Neuronal stem cell (in vitro differentiated cells): ENCODE results near the gene DOK4.

Experiments used
- DNase-seq: peaks from one replicate; pipeline ENCODE4 v3.0.0-alpha.2; 2013; ENCODE audit warnings: low spot score
- H2AFZ ChIP-seq: one replicate; pipeline ENCODE4 v1.6.1; 2013; ENCODE audit warnings: mild to moderate bottlenecking, low read length, inconsistent platforms
- H2AK5ac ChIP-seq: 2 replicates; pipeline ENCODE4 v1.6.1; 2013; ENCODE audit warnings: low read depth, mild to moderate bottlenecking, inconsistent platforms, low read length, moderate library complexity, mixed read lengths
- H2BK120ac ChIP-seq: 2 replicates; pipeline ENCODE4 v1.6.1; 2013; ENCODE audit warnings: low read depth, mild to moderate bottlenecking, inconsistent platforms, low read length, moderate library complexity, mixed read lengths
- H2BK12ac ChIP-seq: one replicate; pipeline ENCODE4 v1.6.1; 2013; ENCODE audit warnings: low read length, inconsistent platforms
- H2BK15ac ChIP-seq: 2 replicates; pipeline ENCODE4 v1.6.1; 2013; ENCODE audit warnings: mild to moderate bottlenecking, low read length, inconsistent platforms, mixed read lengths
- H2BK5ac ChIP-seq: one replicate; pipeline ENCODE4 v1.6.1; 2013; ENCODE audit warnings: inconsistent platforms, mild to moderate bottlenecking, low read length, moderate library complexity
- H3K14ac ChIP-seq: one replicate; pipeline ENCODE4 v1.6.1; 2013; ENCODE audit warnings: low read length, inconsistent platforms
- H3K18ac ChIP-seq: 2 replicates; pipeline ENCODE4 v1.6.1; 2013; ENCODE audit warnings: low read length, inconsistent platforms
- H3K23ac ChIP-seq: 2 replicates; pipeline ENCODE4 v1.6.1; 2013; ENCODE audit warnings: low read depth, mild to moderate bottlenecking, mixed read lengths, low read length, inconsistent platforms; ENCODE audit not compliant: poor library complexity
- H3K27ac ChIP-seq: replicated peaks from 3 replicates; pipeline ENCODE4 v1.5.1; 2013; ENCODE audit warnings: low read length, inconsistent platforms
- H3K27me3 ChIP-seq, 3 experiments: 2 replicates each; pipeline ENCODE4 v1.6.1; 2013; ENCODE audit warnings: low read length in 3 of 3, mild to moderate bottlenecking in 2 of 3, inconsistent platforms in 1 of 3, low read depth in 1 of 3, mixed read lengths in 1 of 3, moderate library complexity in 1 of 3; ENCODE audit not compliant: control insufficient read depth in 3 of 3, insufficient read depth in 3 of 3
- H3K36me3 ChIP-seq, 2 donors: replicated peaks in 1 of 2; 2 replicates each; pipeline ENCODE4 v1.6.1; 2013; ENCODE audit warnings: low read length in 2 of 2; ENCODE audit not compliant: control insufficient read depth in 2 of 2, insufficient read depth in 2 of 2
- H3K4ac ChIP-seq: 2 replicates; pipeline ENCODE4 v1.6.1; 2013; ENCODE audit warnings: inconsistent platforms, mild to moderate bottlenecking, low read length, moderate library complexity
- H3K4me1 ChIP-seq, 2 donors: 1 replicate in 1 of 2; 2 replicates in 1 of 2; pipeline ENCODE4 v1.6.1; 2013; ENCODE audit warnings: low read length in 2 of 2, low read depth in 1 of 2; ENCODE audit not compliant: control insufficient read depth in 2 of 2, insufficient read depth in 1 of 2
- H3K4me2 ChIP-seq: one replicate; pipeline ENCODE4 v1.6.1; 2013; ENCODE audit warnings: mild to moderate bottlenecking, low read length, inconsistent platforms; ENCODE audit not compliant: insufficient read depth, poor library complexity, severe bottlenecking
- H3K4me3 ChIP-seq, 2 donors: 2 replicates each; pipeline ENCODE4 v1.5.1; 2013; ENCODE audit warnings: low read length in 2 of 2, mild to moderate bottlenecking in 2 of 2, inconsistent platforms in 1 of 2, moderate library complexity in 1 of 2
- H3K79me1 ChIP-seq: one replicate; pipeline ENCODE4 v1.6.1; 2013; ENCODE audit warnings: low read depth, mild to moderate bottlenecking, inconsistent platforms, low read length, moderate library complexity
- H3K9ac ChIP-seq: one replicate; pipeline ENCODE4 v1.6.1; 2013; ENCODE audit warnings: mild to moderate bottlenecking, low read depth, low read length, inconsistent platforms; ENCODE audit not compliant: poor library complexity
- H3K9me3 ChIP-seq, 2 donors: replicated peaks in 1 of 2; 2 replicates each; pipeline versions ENCODE3 to v1.6.1; 2013; ENCODE audit warnings: low read length in 2 of 2, mild to moderate bottlenecking in 2 of 2, inconsistent platforms in 1 of 2, low read depth in 1 of 2, mixed read lengths in 1 of 2, moderate library complexity in 1 of 2; ENCODE audit not compliant: control insufficient read depth in 2 of 2, insufficient read depth in 1 of 2
- H4K8ac ChIP-seq: one replicate; pipeline ENCODE4 v1.6.1; 2013; ENCODE audit warnings: low read depth, mild to moderate bottlenecking, inconsistent platforms, low read length, moderate library complexity
- H4K91ac ChIP-seq: one replicate; pipeline ENCODE4 v1.6.1; 2013; ENCODE audit warnings: low read length, low read depth, mild to moderate bottlenecking, inconsistent platforms; ENCODE audit not compliant: poor library complexity
- WGBS, 2 donors: extraction: QIAGEN DNeasy Blood & Tissue Kit; methylation state at CpG; one replicate each; pipeline ENCODE4 v1.1.7; 2013; ENCODE audit warnings: missing lambda C conversion rate in 2 of 2, mixed read lengths in 1 of 2; ENCODE audit not compliant: insufficient read length in 2 of 2, insufficient replicate concordance in 1 of 2; ENCODE audit errors: extremely low coverage in 2 of 2; 5-methylcytosine and 5-hydroxymethylcytosine counted together

Gene DOK4

DNA sequence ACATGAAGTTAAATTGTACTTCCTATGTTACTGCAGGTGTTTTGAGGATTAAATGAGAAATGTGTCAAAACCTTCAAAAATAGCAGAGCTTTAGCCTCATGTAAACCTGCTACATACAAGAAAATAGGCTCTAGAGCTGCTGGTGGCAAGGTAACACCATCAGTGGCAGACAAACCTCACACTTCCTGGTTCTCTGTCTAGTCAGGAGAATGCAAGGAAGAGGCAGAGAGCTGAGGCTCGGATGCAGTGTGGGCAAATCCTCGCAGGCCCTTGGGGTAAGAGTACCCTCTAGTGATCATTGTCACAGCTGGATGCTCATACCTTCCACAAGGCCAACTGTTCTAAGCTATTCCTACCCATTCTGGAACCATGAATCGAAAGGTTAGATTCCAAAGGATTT, 53.3 kb downstream of the DOK4 start:
- no peak overlapping the region for H2BK15ac ChIP-seq
- no CpG with 5 or more reads among the region's 3 CpGs for WGBS, 2 donors
- no peak overlapping the region for H2AK5ac ChIP-seq
- H2BK5ac ChIP-seq, result no peak overlapping the region
- no peaks in the 10 kb centered on the region for H3K27me3 ChIP-seq
- H4K8ac ChIP-seq, result no peak overlapping the region
- no peak for DNase-seq
- no peak overlapping the region for H2BK120ac ChIP-seq
- no peak overlapping the region for H2BK12ac ChIP-seq
- H2AFZ ChIP-seq, result no peak overlapping the region
- H3K4me1 ChIP-seq, result no peaks in the 10 kb centered on the region
- no peaks in the 10 kb centered on the region for H3K9me3 ChIP-seq
- H3K4me2 ChIP-seq, result no peak overlapping the region
- H3K4ac ChIP-seq, result no peak overlapping the region
- no peak overlapping the region for H3K14ac ChIP-seq
- H3K79me1 ChIP-seq, result no peaks in the 10 kb centered on the region
- H3K36me3 ChIP-seq, result peaks cover 45 to 94% of the 10 kb centered on the region in 2 donors
- no peak overlapping the region for H3K18ac ChIP-seq
- no peak overlapping the region for H4K91ac ChIP-seq
- no peak overlapping the region for H3K23ac ChIP-seq
- no peak overlapping the region for H3K9ac ChIP-seq
- H3K4me3 ChIP-seq, result no peak overlapping the region
- H3K27ac ChIP-seq, result no peak overlapping the region

DNA sequence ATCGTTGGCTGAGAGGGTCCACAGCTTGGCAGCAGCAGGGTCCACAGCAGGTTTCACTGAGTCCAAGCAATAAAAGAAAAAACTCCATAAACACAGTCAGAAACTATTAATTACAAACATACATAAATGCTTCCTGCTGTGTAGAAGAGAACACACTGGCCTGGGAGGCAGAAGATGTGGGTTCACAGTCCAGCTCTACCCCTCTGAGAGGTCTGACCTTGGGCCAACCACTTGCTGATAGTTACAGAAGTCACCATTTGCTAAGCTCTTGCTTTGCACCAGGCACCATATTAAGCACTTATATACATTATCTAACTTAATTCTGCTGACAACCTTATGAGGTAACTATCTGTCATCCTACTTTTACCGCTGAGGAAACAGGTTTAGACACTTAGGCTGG, 53.8 kb downstream of the DOK4 start:
- Histone ChIP-seq H3K18ac (no peak overlapping the region), H3K36me3 (peaks cover 45 to 94% of the 10 kb centered on the region in 2 donors), H3K4me1 (no peaks in the 10 kb centered on the region), H3K27me3 (no peaks in the 10 kb centered on the region), H3K79me1 (no peaks in the 10 kb centered on the region), H3K4ac (no peak overlapping the region), H3K4me3 (no peak overlapping the region), H2BK12ac (no peak overlapping the region), H2BK5ac (no peak overlapping the region), H3K9me3 (no peaks in the 10 kb centered on the region), H3K27ac (no peak overlapping the region), H2AFZ (no peak overlapping the region), H2AK5ac (no peak overlapping the region), H4K91ac (no peak overlapping the region), H3K4me2 (no peak overlapping the region), H3K23ac (no peak overlapping the region), H2BK15ac (no peak overlapping the region), H4K8ac (no peak overlapping the region), H2BK120ac (no peak overlapping the region), H3K14ac (no peak overlapping the region), H3K9ac (no peak overlapping the region)
- no peak for DNase-seq
- WGBS, 2 donors, result no CpG with 5 or more reads among the region's 2 CpGs

DNA sequence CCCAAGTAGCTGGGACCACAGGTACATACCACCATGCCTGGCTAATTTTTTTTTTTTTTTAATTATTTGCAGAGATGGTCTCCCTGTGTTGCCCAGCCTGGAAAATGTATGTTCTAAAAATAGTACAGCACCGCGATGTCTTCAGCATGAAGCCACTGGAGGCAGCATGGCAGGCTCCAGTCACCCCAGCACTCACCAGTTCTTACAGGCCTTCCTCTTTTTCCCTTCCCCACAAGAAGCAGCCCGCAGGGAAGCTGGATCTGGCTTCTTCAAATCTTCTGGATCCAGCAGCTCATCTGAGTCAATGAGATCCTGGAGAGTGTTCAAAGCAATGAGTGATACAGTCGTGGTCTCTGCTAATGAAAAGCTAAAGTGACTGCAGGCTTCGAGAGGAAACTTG, 55.3 kb downstream of the DOK4 start:
- no peak for DNase-seq
- no peak overlapping the region for H2AK5ac ChIP-seq
- no peak overlapping the region for H3K4ac ChIP-seq
- no peak overlapping the region for H3K9ac ChIP-seq
- H3K27me3 ChIP-seq, result no peaks in the 10 kb centered on the region
- H4K8ac ChIP-seq, result no peak overlapping the region
- H2BK15ac ChIP-seq, result no peak overlapping the region
- WGBS, 2 donors, result no CpG with 5 or more reads among the region's 5 CpGs
- no peaks in the 10 kb centered on the region for H3K9me3 ChIP-seq
- no peak overlapping the region for H2BK120ac ChIP-seq
- H2BK5ac ChIP-seq, result no peak overlapping the region
- no peak overlapping the region for H3K27ac ChIP-seq
- no peak overlapping the region for H2AFZ ChIP-seq
- no peak overlapping the region for H3K18ac ChIP-seq
- no peak overlapping the region for H2BK12ac ChIP-seq
- no peak overlapping the region for H3K4me3 ChIP-seq
- H3K14ac ChIP-seq, result no peak overlapping the region
- no peak overlapping the region for H4K91ac ChIP-seq
- H3K36me3 ChIP-seq, result peaks cover 45 to 92% of the 10 kb centered on the region in 2 donors
- no peaks in the 10 kb centered on the region for H3K79me1 ChIP-seq
- no peaks in the 10 kb centered on the region for H3K4me1 ChIP-seq
- no peak overlapping the region for H3K23ac ChIP-seq
- H3K4me2 ChIP-seq, result no peak overlapping the region

DNA sequence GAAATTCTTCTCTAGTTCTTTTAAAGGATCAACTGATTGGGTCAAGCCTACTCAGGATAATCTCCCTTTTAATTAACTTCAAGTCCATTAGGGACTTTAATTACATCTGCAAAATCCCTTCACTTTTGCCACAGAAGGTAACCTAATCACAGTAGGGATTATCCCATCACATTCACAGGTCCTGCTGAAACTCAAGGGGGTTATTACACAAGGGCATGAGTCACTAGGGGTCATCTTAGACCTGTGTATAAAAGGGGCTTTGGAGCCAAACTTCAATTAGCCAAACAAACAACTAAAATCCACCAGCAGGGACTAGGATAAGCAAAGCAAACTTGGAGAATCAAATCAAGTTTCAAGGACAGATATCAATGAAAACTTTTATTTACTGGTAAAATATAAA, 58.5 kb downstream of the DOK4 start:
- Histone ChIP-seq H3K27ac (no peak overlapping the region), H3K23ac (no peak overlapping the region), H3K18ac (no peak overlapping the region), H4K91ac (no peak overlapping the region), H2AFZ (no peak overlapping the region), H3K9me3 (no peaks in the 10 kb centered on the region), H2BK12ac (no peak overlapping the region), H3K4me1 (no peaks in the 10 kb centered on the region), H2BK15ac (no peak overlapping the region), H3K4me2 (no peak overlapping the region), H3K36me3 (peaks cover 30 to 61% of the 10 kb centered on the region in 2 donors), H2BK5ac (no peak overlapping the region), H3K14ac (no peak overlapping the region), H3K27me3 (no peaks in the 10 kb centered on the region), H3K4me3 (no peak overlapping the region), H3K4ac (no peak overlapping the region), H3K79me1 (no peaks in the 10 kb centered on the region), H2AK5ac (no peak overlapping the region), H3K9ac (no peak overlapping the region), H4K8ac (no peak overlapping the region), H2BK120ac (no peak overlapping the region)
- no peak for DNase-seq
